DMS153 (cell line): ENCODE data around the gene PTGIS.

Source experiments
- DNase-seq: peaks from one replicate; lab custom pipeline; 2025; lab: John Stamatoyannopoulos, UW

The PTGIS gene

GRCh38 chr20:49529470-49529869 is 38.5 kb downstream of the PTGIS start:
- DNase-seq = no peak

- no peak for DNase-seq
Measured at GRCh38 chr20:49526568-49526967, 41.4 kb downstream of the PTGIS start.

GRCh38 chr20:49526056-49526455 is 41.9 kb downstream of the PTGIS start:
- DNase-seq = no peak

DNA sequence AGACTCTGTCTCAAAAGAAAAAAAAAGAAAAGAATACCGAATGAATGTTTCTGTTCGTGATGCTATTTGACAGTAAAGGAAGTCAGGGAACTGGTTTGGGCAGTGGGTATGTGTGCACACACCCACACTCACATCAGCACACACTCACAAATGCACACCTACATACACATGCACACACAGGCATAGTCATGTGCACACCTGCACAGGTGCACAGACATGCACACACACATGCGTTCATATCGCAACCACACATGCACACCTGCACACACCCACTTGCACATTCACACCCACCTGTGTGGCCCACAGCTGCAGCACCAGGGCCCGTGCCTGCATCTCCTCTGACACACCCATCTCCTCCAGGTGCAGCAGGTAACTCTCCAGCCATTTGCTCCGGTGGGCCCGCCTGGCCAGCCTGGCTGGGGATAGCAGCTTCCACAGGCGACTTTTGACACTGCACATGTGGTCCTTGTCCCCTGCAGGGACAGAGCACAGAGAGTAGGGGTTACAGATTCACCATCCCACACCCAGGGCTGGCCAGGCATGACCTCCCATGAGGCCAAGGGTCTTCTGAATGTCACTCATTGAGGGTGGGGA is 44.1 kb downstream of the PTGIS start:
- no peak for DNase-seq

GRCh38 chr20:49521356-49521755 is 46.6 kb downstream of the PTGIS start:
- DNase-seq = no peak

- no peak for DNase-seq
Measured at GRCh38 chr20:49519777-49520359, 48.1 kb downstream of the PTGIS start.

DNA sequence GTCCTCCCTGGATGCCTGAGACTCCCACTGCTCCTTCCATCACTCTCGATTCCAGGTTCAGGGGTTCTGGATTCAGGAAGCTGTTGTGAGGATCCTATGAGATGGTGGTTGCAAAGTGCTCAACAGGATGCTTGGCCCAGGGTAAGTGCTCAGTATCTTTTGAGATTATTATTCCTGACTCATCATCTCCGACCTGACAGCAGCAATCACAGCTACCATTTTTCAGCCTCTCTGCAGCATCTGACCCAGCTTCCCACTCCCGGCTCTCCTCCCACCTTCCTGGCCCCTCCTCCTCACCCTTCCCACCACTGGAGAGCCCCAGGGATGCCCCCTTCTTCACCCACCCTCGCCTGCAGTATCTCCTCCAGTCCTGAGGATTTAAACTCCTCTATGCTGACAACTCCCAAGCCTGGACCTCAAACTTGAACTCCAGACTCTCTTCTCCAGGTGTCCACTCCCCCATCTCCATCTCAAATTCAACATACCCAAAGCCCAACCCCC is 48.7 kb downstream of the PTGIS start:
- no peak for DNase-seq

DNA sequence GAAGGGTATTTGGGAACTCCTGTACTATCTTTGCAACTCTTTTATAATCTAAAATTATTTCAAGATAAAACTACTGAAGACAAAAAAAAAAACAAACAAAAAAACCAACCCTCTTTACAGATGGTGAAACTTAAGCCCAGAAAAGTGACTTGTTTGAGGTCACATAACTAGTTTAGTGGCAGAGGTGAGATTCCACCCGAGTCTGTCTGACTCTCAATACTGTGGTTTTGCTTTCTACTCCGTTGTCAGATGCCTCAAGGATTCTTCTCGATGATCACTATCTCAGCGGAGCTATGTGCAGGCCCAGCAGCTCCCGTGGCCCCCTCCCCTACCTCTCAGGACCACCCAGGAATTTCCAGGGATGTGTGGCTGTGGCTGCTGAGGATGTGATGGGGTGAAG is 49.4 kb downstream of the PTGIS start:
- no peak for DNase-seq

DNA sequence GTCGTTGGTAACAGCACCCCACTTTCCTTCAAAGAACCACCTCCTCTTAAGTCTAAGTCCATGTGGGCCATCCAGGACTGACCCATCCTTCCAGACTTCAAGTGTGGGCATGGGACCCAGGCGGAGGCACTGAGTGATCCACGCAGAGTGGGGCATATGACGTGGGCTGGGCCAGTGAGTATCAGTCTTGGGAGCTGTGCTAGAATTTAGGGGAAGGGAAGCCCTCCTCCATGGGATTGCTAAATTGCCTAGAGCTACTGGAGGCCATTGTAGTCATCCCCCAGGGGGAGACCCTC is 50.2 kb downstream of the PTGIS start:
- DNase-seq = no peak

DNA sequence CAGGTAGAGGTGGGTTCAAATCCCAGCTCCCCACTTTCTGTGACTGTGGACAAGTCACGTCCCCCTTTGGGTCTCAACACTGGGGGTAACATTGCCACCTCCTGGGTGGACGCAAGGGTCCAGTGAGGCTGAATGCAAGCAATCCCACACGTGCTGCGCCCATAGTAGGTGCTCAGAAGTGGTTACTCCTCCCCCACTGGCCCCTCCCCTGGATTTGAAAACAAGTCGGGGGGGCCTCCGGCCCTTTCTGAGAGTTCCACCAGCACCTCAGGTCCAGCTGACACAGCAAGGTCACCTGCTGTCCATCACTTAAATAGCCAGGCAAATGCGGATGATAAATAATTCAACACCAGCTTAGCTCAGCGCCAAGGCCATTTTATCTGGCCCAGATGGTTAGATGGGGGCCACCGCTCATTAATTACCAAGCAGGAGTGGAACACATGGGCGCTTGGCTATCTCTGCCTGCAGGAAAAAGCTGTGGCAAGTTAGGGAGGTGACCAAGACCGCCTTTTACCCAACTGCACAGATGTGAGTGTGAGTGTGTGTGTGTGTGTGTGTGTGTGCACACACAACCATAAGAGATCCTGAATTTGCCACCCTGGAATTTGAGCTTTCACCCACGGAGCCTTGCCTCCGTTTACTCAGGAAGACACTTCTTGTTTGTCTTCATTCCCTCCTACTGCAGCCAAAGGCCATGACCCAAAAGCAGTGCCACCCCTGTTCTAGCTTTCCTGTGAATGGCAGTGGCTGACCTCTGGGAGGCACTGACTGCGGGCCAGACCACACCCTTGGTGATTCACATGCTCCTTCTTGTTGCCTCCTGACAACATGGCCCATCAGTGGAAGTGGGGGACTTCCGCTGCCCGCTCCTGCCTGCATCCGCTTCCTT is 50.8 kb downstream of the PTGIS start:
- DNase-seq = no peak

- peak; percentile 72 for DNase-seq
Measured at GRCh38 chr20:49515586-49515985, 52.4 kb downstream of the PTGIS start.

DNA sequence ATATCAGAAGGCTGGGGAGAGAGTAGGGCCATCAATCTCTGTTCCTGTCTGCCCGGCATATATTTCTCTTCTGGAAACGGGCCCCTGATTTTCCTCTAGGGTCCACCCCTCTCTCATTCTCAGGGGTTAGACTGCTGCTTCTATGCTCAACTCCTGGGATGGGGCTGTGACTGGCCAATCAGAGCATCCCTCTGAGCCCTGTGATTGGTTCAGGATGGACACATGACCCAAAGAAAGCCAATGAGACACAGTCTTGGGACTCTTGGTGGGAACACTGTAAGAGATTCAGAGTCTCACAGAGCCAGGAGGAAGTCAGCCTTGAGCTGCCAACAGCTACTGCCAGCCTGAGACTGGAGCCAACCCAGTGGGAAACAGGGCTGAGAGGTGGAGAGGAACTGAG is 54.4 kb downstream of the PTGIS start:
- no peak for DNase-seq

DNA sequence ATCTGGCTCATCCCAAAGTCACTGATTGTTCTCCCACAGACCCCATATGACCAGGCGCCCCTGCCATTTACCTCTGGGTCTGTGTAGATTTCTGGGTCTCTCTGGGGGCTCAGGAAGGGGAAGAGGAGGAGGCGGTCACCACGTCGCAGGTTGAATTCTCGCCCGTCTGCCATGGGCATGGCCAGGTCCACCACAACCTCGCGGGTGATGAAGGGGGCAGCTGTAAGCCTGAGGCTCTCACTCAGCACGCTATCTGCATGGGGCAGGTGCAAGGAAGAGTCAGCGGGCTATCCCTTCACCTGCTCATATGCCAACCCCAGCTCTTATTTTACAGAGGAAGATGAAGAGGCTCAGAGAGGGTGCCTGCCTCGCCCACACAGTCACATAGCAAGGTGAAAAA is 54.9 kb downstream of the PTGIS start:
- DNase-seq = no peak

- no peak for DNase-seq
Measured at GRCh38 chr20:49511788-49512525, 56.0 kb downstream of the PTGIS start.

- no peak for DNase-seq
Measured at GRCh38 chr20:49510562-49511122, 57.3 kb downstream of the PTGIS start.

- DNase-seq = peak; percentile 7
Measured at GRCh38 chr20:49508435-49509199, 59.3 kb downstream of the PTGIS start.

DNA sequence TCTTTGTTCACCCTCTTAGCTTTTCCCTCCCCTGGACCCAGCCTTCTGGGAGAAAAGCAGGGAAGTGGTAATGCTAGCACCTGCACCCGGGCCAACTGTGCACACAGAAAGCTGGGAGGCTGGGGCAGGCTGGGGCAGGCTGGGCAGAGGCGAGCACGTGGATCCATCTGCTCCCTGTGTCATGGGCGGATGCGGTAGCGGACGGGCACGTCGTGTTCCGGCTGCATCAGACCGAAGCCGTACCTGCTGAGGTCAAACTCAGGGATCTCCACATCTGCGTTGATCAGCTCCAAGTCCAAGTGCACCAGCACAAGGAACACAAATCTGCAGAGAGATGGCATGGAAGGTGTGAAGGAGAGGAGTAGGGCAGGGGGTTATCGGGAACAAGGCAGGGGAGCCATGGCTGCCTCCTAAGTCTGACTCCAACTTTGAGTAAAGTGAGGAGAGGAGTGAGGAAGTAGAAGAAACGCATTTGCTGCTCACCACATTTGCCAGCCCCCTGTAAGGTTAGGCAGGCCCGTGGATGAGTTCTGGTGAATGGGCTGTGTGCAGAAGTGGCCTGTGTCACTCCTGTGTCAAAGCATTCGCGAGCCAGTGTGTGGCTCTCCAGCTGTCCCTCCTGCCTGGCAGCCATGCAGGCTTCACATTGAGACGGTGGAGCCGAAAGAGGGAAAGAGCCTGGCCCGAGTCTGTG is 60.0 kb downstream of the PTGIS start:
- DNase-seq = peak; percentile 35

- peak; percentile 22 for DNase-seq
Measured at GRCh38 chr20:49505518-49505917, 62.4 kb downstream of the PTGIS start.

DNA sequence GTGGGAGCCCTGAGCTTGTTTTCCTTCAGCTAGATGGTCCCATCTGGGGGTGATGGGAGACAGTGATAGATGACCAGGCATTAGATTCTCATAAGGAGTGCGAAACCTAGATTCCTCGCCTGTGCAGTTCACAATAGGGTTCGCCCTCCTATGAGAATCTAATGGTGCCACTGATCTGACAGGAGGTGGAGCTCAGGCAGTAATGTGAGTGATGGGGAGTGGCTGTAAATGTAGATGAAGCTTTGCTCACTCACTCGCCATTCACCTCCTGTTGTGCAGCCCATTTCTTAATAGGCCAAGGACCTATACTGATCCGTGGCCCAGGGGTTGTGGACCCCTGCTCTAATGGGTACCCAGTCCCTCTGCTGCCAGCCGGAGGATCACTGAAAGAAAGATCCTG is 64.8 kb downstream of the PTGIS start:
- no peak for DNase-seq

- DNase-seq = no peak
Measured at GRCh38 chr20:49501917-49502316, 66.0 kb downstream of the PTGIS start.

- no peak for DNase-seq
Measured at GRCh38 chr20:49497398-49497669, 70.6 kb downstream of the PTGIS start.
